Measurements from ENCODE around the gene TAS2R7.
A peak's percentile ranks its signal among the peaks of the same experiment; 100 is the strongest.
"Not testable (repeated sequence)": the region's sequence is repeated elsewhere in the genome, so short reads cannot be mapped to it uniquely, and the experiment has no call there.

Gene TAS2R7

DNA sequence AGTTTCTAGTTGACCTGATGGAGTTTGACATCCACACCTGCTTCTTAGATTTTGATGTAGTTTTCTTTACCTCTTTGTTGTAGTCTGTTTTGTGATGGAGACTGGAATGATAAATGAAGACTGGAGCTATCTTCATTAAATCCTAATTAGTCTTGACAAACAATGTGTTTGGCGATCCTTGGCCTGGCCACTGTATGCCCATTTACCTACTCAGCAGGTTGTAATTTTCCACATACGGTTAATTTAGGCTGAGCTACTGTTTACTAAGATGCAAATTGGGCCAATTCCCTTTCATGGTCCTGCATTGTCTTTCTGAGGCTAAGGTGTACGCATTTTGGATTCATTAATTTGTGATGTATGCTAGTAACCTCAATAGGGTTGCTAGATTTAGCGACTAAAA is at the start of gene TAS2R7:
TAS2R7 (minus strand) TSS at position 41 of the 400 bp plus-strand sequence. CDS start 57 bp downstream, outside the sequence.
- DNase-seq: no peak

DNA sequence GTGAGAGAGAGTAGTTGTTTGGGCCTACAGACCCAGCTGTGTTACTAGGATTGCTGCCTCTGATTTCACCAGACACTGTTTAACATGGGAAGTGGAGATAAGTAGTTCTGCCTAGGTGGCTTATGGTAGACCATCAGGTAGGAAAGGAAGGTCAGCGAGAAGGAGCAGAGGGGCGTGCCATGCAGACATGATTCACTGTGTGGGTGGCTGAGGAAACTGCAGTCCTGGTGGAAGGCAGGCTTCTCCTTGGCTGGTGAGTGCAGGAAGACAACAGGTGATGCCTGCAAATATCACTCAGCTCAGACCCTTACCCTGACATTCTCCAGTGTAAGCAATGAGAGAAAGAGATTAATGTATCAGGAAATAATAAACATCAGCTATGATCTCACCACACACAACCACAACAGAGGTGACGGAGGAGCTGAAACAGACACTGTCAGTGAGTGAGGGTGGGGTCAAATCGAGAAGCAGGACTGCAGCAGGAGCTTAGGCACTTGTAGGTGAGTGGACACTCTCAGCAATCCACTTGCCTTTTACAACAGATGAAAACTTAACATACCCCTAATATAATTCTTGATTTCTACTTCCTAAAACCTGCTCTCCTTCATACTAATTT is 48.9 kb upstream of the TAS2R7 start:
- DNase-seq: no peak

DNA sequence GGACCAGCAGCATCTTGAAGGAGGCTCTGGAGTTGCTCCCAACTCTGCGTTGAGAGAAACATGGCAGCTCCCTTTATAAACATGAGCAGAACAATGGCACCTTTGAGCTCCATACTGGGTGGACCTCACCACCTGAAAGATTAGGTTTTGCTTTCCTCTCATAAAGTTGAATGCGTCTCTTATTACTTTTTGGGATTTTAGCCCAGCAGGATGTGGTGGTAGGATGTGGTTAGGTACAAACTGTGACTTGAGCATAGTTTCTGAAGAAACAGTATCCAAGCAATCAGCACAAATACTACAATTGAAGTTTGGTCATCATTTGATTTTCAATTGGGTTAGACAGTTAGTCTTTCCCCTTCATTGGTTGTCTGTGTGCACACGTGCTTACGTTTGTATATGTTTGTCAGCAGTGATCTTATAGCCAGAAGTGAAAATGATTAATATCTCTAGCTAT is 47.0 kb upstream of the TAS2R7 start, which contains the start of gene PRR4:
PRR4 (minus strand) TSS at position 51 of the 454 bp plus-strand sequence; CDS start at position 13, 38 bp downstream.
- no peak for DNase-seq

DNA sequence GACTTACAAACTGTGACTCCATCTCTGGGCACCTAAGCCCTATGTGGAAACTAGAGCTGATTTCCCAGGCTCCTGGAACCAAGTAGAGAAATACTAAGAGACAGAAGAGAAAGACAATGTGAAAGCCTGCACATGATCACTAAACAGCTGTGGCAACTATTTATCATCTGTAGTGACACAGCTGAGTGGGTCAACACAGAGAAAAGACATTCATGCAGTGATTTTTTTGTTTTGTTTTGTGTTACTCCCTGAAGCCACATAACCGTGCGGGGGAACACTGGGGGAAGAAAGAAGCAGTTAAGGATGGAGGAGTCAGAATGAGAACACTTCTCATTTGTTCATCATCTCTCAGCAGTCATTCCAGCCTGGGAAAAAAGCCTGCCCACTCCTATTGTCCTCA is 45.3 kb upstream of the TAS2R7 start:
- DNase-seq: no peak

DNA sequence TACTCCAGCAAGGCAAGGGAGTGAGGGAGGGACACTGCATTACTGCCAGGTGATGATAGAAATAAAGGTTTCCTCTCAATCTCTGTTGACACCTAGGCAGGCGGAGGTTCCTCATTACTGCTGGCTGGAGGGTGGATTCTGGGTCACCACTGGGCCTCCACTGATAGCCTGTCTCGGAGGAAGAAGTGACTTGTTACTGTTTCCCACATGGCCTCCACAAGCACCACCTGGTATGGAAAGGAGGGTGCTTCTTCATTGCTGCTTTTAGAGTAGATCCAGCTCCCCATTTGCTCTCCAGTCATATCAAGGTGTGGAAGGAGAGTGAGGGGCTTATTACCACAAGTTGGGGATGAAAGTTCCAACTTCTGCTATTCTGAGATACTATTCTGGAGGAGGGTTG is 40.4 kb upstream of the TAS2R7 start:
- DNase-seq: no peak

GRCh38 chr12:10838461-10838860 is 36.0 kb upstream of the TAS2R7 start:
- no peak for DNase-seq

GRCh38 chr12:10829994-10830393 is 27.6 kb upstream of the TAS2R7 start:
- DNase-seq: no peak

- no peak for DNase-seq
Observed at GRCh38 chr12:10826258-10826657, 23.8 kb upstream of the TAS2R7 start, which contains the start of gene TAS2R10. TSS of gene TAS2R10 (minus strand) at chr12:10826358. CDS start at chr12:10826269, 89 bp downstream.

- DNase-seq: no peak
Observed at GRCh38 chr12:10824957-10825356, 22.5 kb upstream of the TAS2R7 start.

DNA sequence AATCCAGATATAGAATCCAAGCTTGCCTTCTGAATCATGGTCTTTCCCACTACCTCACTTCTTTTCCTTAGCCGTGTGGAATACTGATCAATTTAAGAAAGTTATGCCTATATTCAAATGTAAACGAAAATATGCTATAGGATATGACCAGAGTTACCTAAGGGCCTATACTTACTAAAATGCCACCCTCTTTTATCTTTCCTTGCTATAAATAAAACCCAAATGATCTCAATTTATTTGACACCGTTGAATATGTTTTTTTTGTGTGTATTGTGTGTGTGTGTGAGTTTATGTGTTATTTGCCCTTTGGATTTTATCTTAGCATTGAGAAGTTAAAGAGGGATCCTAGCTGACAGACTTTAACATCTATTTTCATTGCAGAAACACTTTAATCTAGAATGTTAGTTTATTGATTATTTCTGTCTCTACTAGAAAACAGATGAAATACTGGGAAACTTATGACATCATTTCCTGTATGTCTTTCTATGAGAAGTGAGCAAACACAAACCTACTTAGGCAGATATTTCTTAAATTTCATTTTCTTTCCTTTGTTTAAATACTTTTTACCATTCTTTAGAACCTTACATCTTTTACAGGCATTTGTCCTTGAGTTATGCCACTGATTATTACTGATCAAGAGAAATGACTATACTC is 9.6 kb upstream of the TAS2R7 start:
- no peak for DNase-seq

DNA sequence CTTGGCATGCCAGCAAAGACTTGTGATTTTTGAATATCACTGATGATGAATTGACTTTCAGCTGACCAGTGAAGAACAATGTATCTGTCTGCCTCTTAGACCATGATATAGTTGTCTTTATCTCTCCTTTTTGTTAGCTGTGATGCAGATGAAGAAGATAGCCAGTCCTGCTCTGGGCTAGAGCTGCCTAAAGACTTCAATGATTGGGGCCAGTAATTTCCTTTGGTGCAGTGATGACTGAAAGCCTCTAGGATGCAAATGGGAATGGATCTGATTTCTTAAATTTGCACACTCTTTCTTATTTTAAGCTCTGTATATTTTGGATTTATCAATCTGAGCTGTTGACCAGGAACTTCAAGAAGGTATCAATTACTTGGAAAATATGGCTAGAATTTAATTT is 7.6 kb upstream of the TAS2R7 start, which contains the start of gene TAS2R9:
TAS2R9 (minus strand) TSS at position 101 of the 400 bp plus-strand sequence; CDS start at position 8, 93 bp downstream.
- DNase-seq: no peak

DNA sequence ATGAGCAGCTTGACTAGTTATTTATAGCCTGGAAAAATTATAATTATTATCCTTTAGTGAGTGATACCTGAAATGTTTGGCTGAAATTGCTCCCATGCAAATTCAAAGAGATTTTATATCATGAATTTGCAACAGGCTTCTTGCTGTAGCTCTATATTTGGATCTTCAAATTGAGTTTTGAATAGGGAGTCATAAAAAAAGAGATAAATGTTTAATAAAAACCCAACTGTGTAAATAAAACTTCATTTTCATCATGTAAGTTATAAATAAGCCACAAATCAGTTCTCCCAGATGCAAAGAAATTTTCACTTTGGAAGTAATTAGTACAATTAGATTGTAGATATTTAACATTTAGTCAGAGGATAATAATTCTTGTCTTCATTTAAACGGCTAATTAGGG is 4.8 kb upstream of the TAS2R7 start, which contains the start of gene TAS2R8:
TAS2R8 (minus strand) TSS at position 101 of the 400 bp plus-strand sequence. CDS start 306 bp downstream, outside the sequence.
- DNase-seq: no peak

DNA sequence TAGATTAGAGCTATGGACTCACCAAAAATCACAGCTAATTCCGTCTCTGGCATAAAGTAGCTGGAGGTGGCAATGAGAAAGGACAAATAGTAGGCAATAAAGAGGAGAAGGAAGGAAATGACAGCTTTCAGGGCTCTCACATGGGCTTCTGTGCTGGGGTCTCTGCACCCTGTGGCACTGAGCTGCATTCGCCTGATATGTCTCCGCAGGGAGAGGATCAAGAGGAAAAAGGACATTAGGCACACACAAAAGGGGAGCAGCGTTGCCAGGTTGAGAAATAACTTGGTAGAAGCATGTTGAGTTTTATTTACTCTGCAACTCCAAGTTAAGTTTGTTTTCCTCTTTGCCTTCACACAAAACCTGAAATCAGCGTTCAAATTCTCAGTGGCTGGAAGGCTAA is 686 bp downstream of the TAS2R7 start:
- DNase-seq: no peak

- DNase-seq: no peak
Observed at GRCh38 chr12:10794222-10794621, 8.2 kb downstream of the TAS2R7 start.

- DNase-seq: not testable (repeated sequence)
Observed at GRCh38 chr12:10791769-10792168, 10.7 kb downstream of the TAS2R7 start.

DNA sequence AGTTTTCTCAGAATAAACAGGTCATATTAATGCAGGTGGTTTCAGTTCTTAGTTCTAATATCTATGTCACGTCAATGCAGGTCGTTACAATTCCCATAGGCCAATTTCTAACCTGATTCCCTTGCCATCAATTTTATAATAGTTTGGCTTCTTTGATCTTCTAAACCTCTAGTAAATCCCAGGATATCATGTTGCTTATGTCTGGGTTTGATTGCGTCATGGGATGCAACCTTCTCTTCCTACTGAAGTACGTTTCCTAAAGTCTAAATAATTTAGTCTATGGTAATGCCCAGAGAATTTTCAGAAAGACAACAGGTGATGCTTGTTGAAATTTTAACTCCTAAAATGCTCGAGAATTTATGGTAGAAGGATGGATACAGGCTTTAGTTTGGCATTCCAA is 19.2 kb downstream of the TAS2R7 start:
- DNase-seq: no peak

GRCh38 chr12:10779103-10779502 is 23.3 kb downstream of the TAS2R7 start:
- no peak for DNase-seq

DNA sequence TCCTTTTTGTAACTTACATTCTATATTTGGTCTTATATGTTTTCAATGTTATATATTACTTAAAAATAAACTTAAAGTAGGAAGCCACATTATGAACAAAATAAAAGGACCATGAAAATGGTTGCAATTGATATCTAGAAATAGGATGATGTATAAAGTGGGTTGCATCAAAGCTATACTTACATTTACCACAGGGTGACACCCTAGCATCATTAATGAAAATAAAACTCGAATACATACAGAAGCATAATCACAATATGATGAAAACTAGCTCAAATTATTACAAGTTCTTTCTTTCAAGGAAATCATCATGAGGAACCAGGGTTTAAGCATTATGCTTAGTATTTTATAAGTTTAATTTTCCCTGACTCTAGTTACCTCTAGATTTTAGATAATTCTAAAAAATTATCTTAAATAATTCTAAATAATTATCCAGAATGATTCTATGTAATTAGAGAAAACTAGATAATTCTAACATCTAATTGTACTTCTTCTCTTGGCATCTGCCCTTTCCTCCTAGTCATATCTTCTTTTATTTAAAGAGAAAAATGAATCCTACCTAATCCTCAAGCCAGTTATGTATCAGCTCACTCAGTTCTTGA is 31.2 kb downstream of the TAS2R7 start:
- DNase-seq: peak; percentile 1

DNA sequence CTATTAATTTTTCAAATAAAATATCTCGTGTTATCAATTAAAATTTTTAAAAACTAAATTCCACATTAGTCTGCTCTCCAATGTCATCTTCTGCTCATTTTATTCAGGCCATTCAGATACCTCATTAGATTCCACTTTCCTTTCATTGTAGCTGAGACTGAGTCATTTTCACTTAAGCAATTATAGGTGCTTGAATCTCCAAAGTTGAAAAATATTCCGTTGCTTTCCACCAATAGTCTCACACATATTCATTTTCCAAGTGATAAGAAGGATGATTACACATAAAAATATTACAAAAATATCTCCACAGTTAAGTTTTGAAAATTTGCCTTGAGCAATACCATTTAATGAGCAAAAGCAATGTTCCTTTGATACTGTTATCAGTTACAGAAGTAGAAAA is 42.8 kb downstream of the TAS2R7 start:
- no peak for DNase-seq

- DNase-seq: no peak
Observed at GRCh38 chr12:10756194-10756593, 46.2 kb downstream of the TAS2R7 start.

- no peak for DNase-seq
Observed at GRCh38 chr12:10753059-10753458, 49.4 kb downstream of the TAS2R7 start.

Measured in DMS153 (cell line).